Activated CD4-positive, alpha-beta memory T cell treated with anti-CD3 and anti-CD28 coated beads for 36 hours (primary cell): Measurements from ENCODE around the gene CYP21A2. TPM values are rescaled to one million over a fixed set of nuclear protein-coding genes. Genes with fewer than 3 reads are reported as not detected.
A peak's percentile ranks its signal among the peaks of the same experiment; 100 is the strongest.
"Not testable (repeated sequence)": the region's sequence is repeated elsewhere in the genome, so short reads cannot be mapped to it uniquely, and the experiment has no call there.

ENCODE experiments used
- CTCF ChIA-PET: fragments of 350-600 bp; sonication (Branson Sonifier 250); formaldehyde crosslinking; loops from one replicate; lab custom pipeline; 2021; ENCODE audit warnings: antibody characterized with exemption, inconsistent platforms; lab: Charles Lee
- POLR2A ChIA-PET: fragments of 350-600 bp; sonication (Branson Sonifier 250); formaldehyde crosslinking; loops from one replicate; lab custom pipeline; 2021; ENCODE audit warnings: antibody characterized with exemption; lab: Charles Lee
- DNase-seq: peaks from one replicate; pipeline ENCODE4 v3.0.0-alpha.2; 2020
- H3K27ac Mint-ChIP-seq: one replicate; pipeline ENCODE4 v1.8.0; 2021; ENCODE audit warnings: mixed read lengths
- H3K27me3 Mint-ChIP-seq: one replicate; pipeline ENCODE4 v1.8.0; 2021; ENCODE audit warnings: mixed read lengths
- H3K36me3 Mint-ChIP-seq: one replicate; pipeline ENCODE4 v1.8.0; 2021; ENCODE audit warnings: mixed read lengths
- H3K4me1 Mint-ChIP-seq: one replicate; pipeline ENCODE4 v1.8.0; 2021; ENCODE audit warnings: low read depth, mixed read lengths
- H3K4me3 Mint-ChIP-seq: one replicate; pipeline ENCODE4 v1.8.0; 2021; ENCODE audit warnings: mild to moderate bottlenecking, mixed read lengths
- H3K9me3 Mint-ChIP-seq: one replicate; pipeline ENCODE4 v1.8.0; 2021; ENCODE audit warnings: mixed read lengths
- intact Hi-C: fragments of 100-400 bp; cut with micrococcal nuclease; formaldehyde crosslinking; loops from one replicate; pipeline ENCODE4 v1.15.1; 2023
- total RNA-seq, 2 experiments: library from RNA; stranded (reverse); gene quantifications; one replicate each; pipeline ENCODE4 v1.2.3, GENCODE V29; 2021

Gene CYP21A2
- total RNA-seq, 2 experiments from 2014 or later: 0.24 TPM; not detected in 1

GRCh38 chr6:32047855-32048766 lies 9.9 kb downstream of the CYP21A2 start:
- H3K4me3 Mint-ChIP-seq: no peak overlapping the region

GRCh38 chr6:32049149-32049548 lies 10.9 kb downstream of the CYP21A2 start:
- H3K27me3 Mint-ChIP-seq, H3K4me1 Mint-ChIP-seq, H3K4me3 Mint-ChIP-seq, DNase-seq, H3K27ac Mint-ChIP-seq, H3K9me3 Mint-ChIP-seq, H3K36me3 Mint-ChIP-seq, intact Hi-C loops, POLR2A ChIA-PET: not testable (repeated sequence)
- CTCF ChIA-PET: interaction anchor here (0.7 to 1.5 kb wide), 3 partner anchors 24 to 737 kb away, joined by 3 read pairs; no protein-coding TSS in a partner anchor

More at GRCh38 chr6:32047855-32048766, 9.9 kb downstream of the CYP21A2 start:
- H3K4me1 Mint-ChIP-seq: peaks cover 5% of the 10 kb centered on the region
- H3K27me3 Mint-ChIP-seq: no peaks in the 10 kb centered on the region
- no peak overlapping the region for H3K27ac Mint-ChIP-seq
- DNase-seq: peak; percentile 73
- H3K9me3 Mint-ChIP-seq: no peaks in the 10 kb centered on the region
- POLR2A ChIA-PET: no interaction called here
- intact Hi-C loops: no loop called here
- CTCF ChIA-PET: interaction anchor here (0.7 to 2.3 kb wide), 14 partner anchors 10 to 751 kb away, joined by 3 to 11 read pairs (median 3); partner anchors contain the start of genes CFB and FKBPL
- no peaks in the 10 kb centered on the region for H3K36me3 Mint-ChIP-seq

- intact Hi-C loops, DNase-seq, H3K4me3 Mint-ChIP-seq, POLR2A ChIA-PET, H3K4me1 Mint-ChIP-seq, H3K9me3 Mint-ChIP-seq, H3K27me3 Mint-ChIP-seq, CTCF ChIA-PET, H3K36me3 Mint-ChIP-seq, H3K27ac Mint-ChIP-seq: not testable (repeated sequence)
Observed at GRCh38 chr6:32049736-32050135, 11.5 kb downstream of the CYP21A2 start.

GRCh38 chr6:32050562-32050961 lies 12.3 kb downstream of the CYP21A2 start:
- ChIA-PET POLR2A (no interaction called here), CTCF (no interaction called here)
- H3K4me3 Mint-ChIP-seq: no peak overlapping the region
- H3K27ac Mint-ChIP-seq: no peak overlapping the region
- H3K9me3 Mint-ChIP-seq: no peaks in the 10 kb centered on the region
- no peak for DNase-seq
- intact Hi-C loops: no loop called here
- H3K27me3 Mint-ChIP-seq: no peaks in the 10 kb centered on the region
- no peaks in the 10 kb centered on the region for H3K36me3 Mint-ChIP-seq
- peaks cover 5% of the 10 kb centered on the region for H3K4me1 Mint-ChIP-seq

- intact Hi-C loops, DNase-seq, H3K36me3 Mint-ChIP-seq, POLR2A ChIA-PET, H3K27me3 Mint-ChIP-seq, H3K27ac Mint-ChIP-seq, H3K9me3 Mint-ChIP-seq, H3K4me1 Mint-ChIP-seq, H3K4me3 Mint-ChIP-seq, CTCF ChIA-PET: not testable (repeated sequence)
Observed at GRCh38 chr6:32052626-32053025, 14.4 kb downstream of the CYP21A2 start.

- H3K27me3 Mint-ChIP-seq, H3K4me1 Mint-ChIP-seq, CTCF ChIA-PET: not testable (repeated sequence)
Observed at GRCh38 chr6:32053314-32053713, 15.1 kb downstream of the CYP21A2 start.

GRCh38 chr6:32055756-32056155 lies 17.5 kb downstream of the CYP21A2 start:
- H3K4me1 Mint-ChIP-seq, H3K36me3 Mint-ChIP-seq, intact Hi-C loops, DNase-seq, POLR2A ChIA-PET, H3K27ac Mint-ChIP-seq, H3K4me3 Mint-ChIP-seq, H3K9me3 Mint-ChIP-seq, H3K27me3 Mint-ChIP-seq, CTCF ChIA-PET: not testable (repeated sequence)

More at GRCh38 chr6:32053314-32053713, 15.1 kb downstream of the CYP21A2 start:
- intact Hi-C loops, H3K27ac Mint-ChIP-seq, DNase-seq, POLR2A ChIA-PET, H3K4me3 Mint-ChIP-seq, H3K36me3 Mint-ChIP-seq, H3K9me3 Mint-ChIP-seq: not testable (repeated sequence)

GRCh38 chr6:32056254-32056653 lies 18.0 kb downstream of the CYP21A2 start:
- H3K36me3 Mint-ChIP-seq: no peaks in the 10 kb centered on the region
- ChIA-PET CTCF (no interaction called here), POLR2A (no interaction called here)
- H3K27ac Mint-ChIP-seq: no peak overlapping the region
- H3K4me3 Mint-ChIP-seq: no peak overlapping the region
- H3K4me1 Mint-ChIP-seq: no peaks in the 10 kb centered on the region
- DNase-seq: no peak
- intact Hi-C loops: no loop called here
- no peaks in the 10 kb centered on the region for H3K9me3 Mint-ChIP-seq
- H3K27me3 Mint-ChIP-seq: peaks cover 3% of the 10 kb centered on the region

GRCh38 chr6:32057966-32058365 lies 19.8 kb downstream of the CYP21A2 start:
- peaks cover 3% of the 10 kb centered on the region for H3K27me3 Mint-ChIP-seq
- DNase-seq: no peak

GRCh38 chr6:32058511-32058963 lies 20.3 kb downstream of the CYP21A2 start:
- no peak overlapping the region for H3K27ac Mint-ChIP-seq
- CTCF ChIA-PET: interaction anchor here (2.4 kb wide), 1 partner anchor 11 kb away, joined by 11 read pairs; no protein-coding TSS in a partner anchor

More at GRCh38 chr6:32057966-32058365, 19.8 kb downstream of the CYP21A2 start:
- H3K4me1 Mint-ChIP-seq: no peaks in the 10 kb centered on the region
- ChIA-PET CTCF (interaction anchor here (2.4 kb wide), 1 partner anchor 10 kb away, joined by 11 read pairs; no protein-coding TSS in a partner anchor), POLR2A (no interaction called here)
- no peak overlapping the region for H3K4me3 Mint-ChIP-seq
- no peak overlapping the region for H3K27ac Mint-ChIP-seq
- H3K36me3 Mint-ChIP-seq: no peaks in the 10 kb centered on the region
- intact Hi-C loops: no loop called here
- H3K9me3 Mint-ChIP-seq: no peaks in the 10 kb centered on the region

GRCh38 chr6:32060966-32061655 lies 22.9 kb downstream of the CYP21A2 start:
- Mint-ChIP-seq H3K36me3 (no peaks in the 10 kb centered on the region), H3K4me1 (no peaks in the 10 kb centered on the region), H3K9me3 (no peaks in the 10 kb centered on the region), H3K4me3 (no peak overlapping the region), H3K27ac (no peak overlapping the region), H3K27me3 (peaks cover 3% of the 10 kb centered on the region)
- intact Hi-C loops: no loop called here
- CTCF ChIA-PET: no interaction called here
- POLR2A ChIA-PET: no interaction called here
- no peak for DNase-seq

More at GRCh38 chr6:32058511-32058963, 20.3 kb downstream of the CYP21A2 start:
- intact Hi-C loops: no loop called here
- Mint-ChIP-seq H3K36me3 (no peaks in the 10 kb centered on the region), H3K27me3 (peaks cover 3% of the 10 kb centered on the region), H3K9me3 (no peaks in the 10 kb centered on the region), H3K4me3 (no peak overlapping the region), H3K4me1 (no peaks in the 10 kb centered on the region)
- POLR2A ChIA-PET: no interaction called here
- no peak for DNase-seq

- ChIA-PET POLR2A (no interaction called here), CTCF (no interaction called here)
- Mint-ChIP-seq H3K27ac (no peak overlapping the region), H3K36me3 (no peaks in the 10 kb centered on the region), H3K9me3 (no peaks in the 10 kb centered on the region), H3K27me3 (no peaks in the 10 kb centered on the region), H3K4me1 (no peaks in the 10 kb centered on the region), H3K4me3 (no peak overlapping the region)
- DNase-seq: no peak
- intact Hi-C loops: no loop called here
Observed at GRCh38 chr6:32064706-32065105, 26.5 kb downstream of the CYP21A2 start.
